GM08714 (cell line): ENCODE results near the gene AKNA.

ENCODE experiments used
- H3K4me3 ChIP-seq: fragments of 200-500 bp; sonication (Bioruptor generic); 2 replicates; pipeline ENCODE4 v1.5.1; 2014; ENCODE audit warnings: mild to moderate bottlenecking, low read length, inconsistent platforms
- ZNF274 ChIP-seq: IDR thresholded peaks from 2 replicates; pipeline ENCODE4 v1.6.1; 2012; ENCODE audit warnings: mild to moderate bottlenecking, low read depth, low read length

Gene AKNA

DNA sequence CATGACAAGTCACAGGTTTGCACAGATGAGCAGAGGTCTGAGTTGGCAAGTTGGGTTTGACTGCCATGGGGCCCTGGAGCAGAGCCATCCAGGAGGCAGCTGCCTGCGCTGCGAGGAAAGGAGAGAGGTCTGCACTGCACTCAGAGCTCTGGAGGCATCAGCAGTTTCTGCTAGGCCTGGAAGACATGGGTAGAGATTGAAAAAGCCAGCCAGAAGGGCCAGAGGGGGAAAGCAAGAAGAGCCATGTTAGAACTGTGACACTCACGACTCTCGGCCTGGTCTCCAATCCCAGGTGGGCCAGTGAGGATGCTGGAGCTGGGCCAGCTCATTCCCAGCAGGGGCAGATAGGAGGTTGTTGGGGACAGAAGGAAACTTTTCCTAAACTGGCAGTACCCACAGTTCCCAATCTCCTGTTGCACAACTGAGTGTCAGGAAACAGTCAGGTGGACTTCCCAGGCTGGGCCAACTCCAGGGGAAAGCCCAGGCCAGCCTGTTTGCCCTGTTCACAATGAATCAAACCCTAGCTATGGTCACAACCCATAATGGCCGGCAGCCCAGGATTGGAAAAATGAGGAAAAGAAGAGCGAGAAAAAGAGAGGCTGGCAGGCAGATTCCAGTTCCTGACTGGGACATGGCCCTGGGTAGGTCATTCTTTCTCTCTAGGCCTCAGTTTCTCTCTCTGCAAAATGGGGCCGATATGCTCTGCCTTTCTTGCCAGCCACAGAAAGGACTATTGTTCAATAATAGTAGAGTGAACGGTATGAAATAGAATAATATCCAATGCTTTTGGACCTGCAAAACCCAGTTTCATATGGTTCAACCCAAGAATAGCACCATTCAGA is 72.7 kb downstream of the AKNA start:
- TF ChIP-seq ZNF274: no peak
- H3K4me3 ChIP-seq: no peak overlapping the region

- no peak overlapping the region for H3K4me3 ChIP-seq
- TF ChIP-seq ZNF274: no peak
Measured at GRCh38 chr9:114314256-114314867, 73.4 kb downstream of the AKNA start.

- H3K4me3 ChIP-seq: no peak overlapping the region
- no peak for TF ChIP-seq ZNF274
Measured at GRCh38 chr9:114313186-114313585, 74.6 kb downstream of the AKNA start.

GRCh38 chr9:114312513-114312875 is 75.3 kb downstream of the AKNA start:
- H3K4me3 ChIP-seq: no peak overlapping the region
- TF ChIP-seq ZNF274: no peak

GRCh38 chr9:114311571-114312512 is 75.9 kb downstream of the AKNA start:
- H3K4me3 ChIP-seq: no peak overlapping the region
- no peak for TF ChIP-seq ZNF274

GRCh38 chr9:114310471-114311450 is 77.0 kb downstream of the AKNA start:
- H3K4me3 ChIP-seq: no peak overlapping the region
- no peak for TF ChIP-seq ZNF274

- TF ChIP-seq ZNF274: no peak
Measured at GRCh38 chr9:114309096-114309495, 78.7 kb downstream of the AKNA start.

DNA sequence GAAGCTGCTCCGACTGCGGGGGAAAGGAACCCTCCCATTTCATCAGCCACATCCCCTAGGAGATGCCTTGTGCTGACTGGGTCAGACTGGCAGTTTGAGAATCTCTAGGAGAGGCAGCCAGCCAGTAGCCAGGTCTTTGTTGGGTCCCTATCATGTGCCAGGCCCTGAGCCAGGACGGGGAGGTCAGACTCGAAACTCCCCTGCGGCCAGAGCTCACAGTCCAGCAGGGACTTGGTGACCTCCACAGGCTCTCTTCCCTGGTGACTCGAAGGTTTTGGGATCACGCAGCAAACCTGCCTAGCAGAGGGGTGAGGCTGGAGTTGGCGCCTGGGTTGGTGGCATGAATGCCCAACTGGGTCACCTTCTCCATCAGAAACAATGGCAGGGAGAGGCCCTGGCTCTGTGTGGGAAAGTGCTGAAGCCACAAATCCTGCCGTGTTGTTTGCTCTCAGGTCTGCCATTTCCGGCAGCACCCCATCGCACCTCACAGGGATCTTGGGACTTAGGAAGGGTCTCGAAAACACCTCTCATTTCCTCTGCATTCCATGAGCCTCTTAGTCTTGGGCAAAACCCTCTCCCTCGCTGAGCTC is 79.3 kb downstream of the AKNA start:
- H3K4me3 ChIP-seq: no peak overlapping the region
- TF ChIP-seq ZNF274: no peak

More at GRCh38 chr9:114309096-114309495, 78.7 kb downstream of the AKNA start:
- H3K4me3 ChIP-seq: no peak overlapping the region

GRCh38 chr9:114307899-114308267 is 79.9 kb downstream of the AKNA start:
- no peak overlapping the region for H3K4me3 ChIP-seq
- TF ChIP-seq ZNF274: no peak

DNA sequence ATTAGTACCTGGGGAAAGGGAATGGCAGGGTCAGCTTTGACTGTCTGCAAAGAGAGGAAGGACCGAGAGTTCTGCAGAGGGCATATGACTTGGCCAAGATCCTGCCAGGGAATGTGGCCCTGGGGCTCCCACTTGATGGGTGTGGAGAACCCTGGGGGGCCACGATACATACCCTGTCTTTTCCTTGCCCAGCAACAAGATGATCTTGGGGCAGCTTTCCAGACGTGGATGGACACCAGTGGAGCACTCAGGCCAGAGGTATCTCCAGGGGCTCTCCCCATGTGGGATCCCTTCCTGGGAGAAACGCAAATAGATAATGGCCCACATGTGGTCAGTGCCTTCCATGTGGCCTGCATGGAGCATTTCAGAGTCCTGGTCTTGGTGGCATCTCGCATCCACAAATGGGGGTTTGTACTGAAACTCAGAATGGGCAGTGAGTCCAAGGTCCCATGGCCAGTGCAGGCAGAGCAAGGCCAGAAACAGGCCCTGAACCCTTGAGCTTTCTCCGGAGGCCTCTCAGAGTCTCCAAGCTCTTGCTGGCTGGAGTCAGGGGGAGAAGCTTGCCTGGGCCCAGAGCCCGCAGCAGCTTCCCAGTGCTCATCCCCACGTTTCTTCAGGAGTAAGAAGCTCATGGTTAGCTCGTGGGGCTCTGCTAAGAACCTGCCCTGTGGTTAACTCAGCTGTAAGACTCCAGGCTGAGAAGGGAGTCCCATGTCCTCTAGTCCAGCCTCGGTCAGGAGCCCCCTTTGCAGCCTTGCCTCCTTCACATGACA is 83.2 kb downstream of the AKNA start:
- H3K4me3 ChIP-seq: no peak overlapping the region
- no peak for TF ChIP-seq ZNF274

- no peak for TF ChIP-seq ZNF274
- H3K4me3 ChIP-seq: no peak overlapping the region
Measured at GRCh38 chr9:114303977-114304376, 83.8 kb downstream of the AKNA start.

DNA sequence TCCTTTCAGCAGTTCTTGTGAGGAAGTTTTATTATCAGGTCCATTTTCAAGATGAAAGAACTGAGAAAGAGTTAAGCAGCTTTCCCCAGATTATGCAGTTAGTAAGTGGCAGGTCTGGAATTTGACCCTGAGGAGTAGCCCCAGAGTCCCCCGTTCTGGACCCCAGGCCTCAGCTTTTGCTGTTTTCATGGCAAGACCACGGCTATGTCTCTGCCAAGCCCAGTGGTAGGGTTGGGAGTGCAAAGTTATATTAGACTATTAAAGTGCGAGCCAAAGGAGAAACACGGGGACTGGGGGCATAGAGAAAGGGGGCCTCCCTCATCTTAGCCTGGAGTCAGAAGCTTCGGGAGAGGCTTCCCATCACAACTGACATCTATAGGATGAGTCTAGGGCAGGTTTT is 84.2 kb downstream of the AKNA start:
- TF ChIP-seq ZNF274: no peak
- H3K4me3 ChIP-seq: no peak overlapping the region
